ENCODE results near the gene NAP1L1. TPM values are rescaled to one million over a fixed set of nuclear protein-coding genes. Genes with fewer than 3 reads are reported as not detected.

The NAP1L1 gene
- total RNA-seq, 2 experiments from 2014 or later, result 534 to 576 TPM

DNA sequence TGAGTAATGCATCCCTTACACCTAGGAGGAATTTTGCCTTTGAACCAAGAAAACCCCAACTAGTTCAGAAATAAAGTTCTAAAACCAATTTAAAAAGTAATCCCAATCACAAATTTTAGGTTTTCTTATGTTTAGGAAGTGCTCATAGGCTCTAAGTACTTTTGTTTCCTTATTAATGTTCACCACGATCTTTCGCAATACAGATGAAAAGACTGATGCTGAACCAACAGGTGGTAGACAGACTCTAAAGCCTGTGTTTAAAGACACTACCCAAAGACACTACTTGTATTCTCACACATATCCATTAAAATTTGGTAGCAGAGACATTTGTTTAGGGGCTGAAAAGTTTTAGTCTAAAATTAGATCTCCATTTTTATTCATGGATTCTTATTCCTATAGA, 42.3 kb downstream of the NAP1L1 start:
- ATAC-seq (ENCODE audit: low read depth), result no peak
- POLR2A ChIA-PET, result no interaction called here
- H3K4me3 Mint-ChIP-seq, result no peak overlapping the region
- no peak overlapping the region for H3K27ac Mint-ChIP-seq
- DNase-seq, result no peak
- no peaks in the 10 kb centered on the region for H3K9me3 Mint-ChIP-seq
- H3K4me1 Mint-ChIP-seq, result peaks cover 5% of the 10 kb centered on the region
- H3K36me3 Mint-ChIP-seq, result peaks cover 5% of the 10 kb centered on the region
- H3K27me3 Mint-ChIP-seq, result no peaks in the 10 kb centered on the region

- no peak overlapping the region for H3K27ac Mint-ChIP-seq
- POLR2A ChIA-PET, result interaction anchor here (2.0 kb wide), 1 partner anchor 10 kb away, joined by 6 read pairs; the partner anchor contains the start of gene PHLDA1
- DNase-seq, result no peak
These were observed 43.1 kb downstream of the NAP1L1 start for GRCh38 chr12:76041406-76041805.

GRCh38 chr12:76040461-76040860, 44.0 kb downstream of the NAP1L1 start:
- no peaks in the 10 kb centered on the region for H3K9me3 Mint-ChIP-seq
- H3K27ac Mint-ChIP-seq, result no peak overlapping the region
- POLR2A ChIA-PET, result interaction anchor here (2.0 kb wide), 1 partner anchor 9 kb away, joined by 6 read pairs; the partner anchor contains the start of gene PHLDA1
- DNase-seq, result no peak
- H3K27me3 Mint-ChIP-seq, result no peaks in the 10 kb centered on the region
- no peak overlapping the region for H3K4me3 Mint-ChIP-seq
- ATAC-seq (ENCODE audit: low read depth), result no peak
- H3K4me1 Mint-ChIP-seq, result peaks cover 9% of the 10 kb centered on the region
- H3K36me3 Mint-ChIP-seq, result peaks cover 2% of the 10 kb centered on the region

More at GRCh38 chr12:76041406-76041805, 43.1 kb downstream of the NAP1L1 start:
- Mint-ChIP-seq H3K4me3 (no peak overlapping the region), H3K4me1 (peaks cover 6% of the 10 kb centered on the region), H3K9me3 (no peaks in the 10 kb centered on the region), H3K36me3 (peaks cover 2% of the 10 kb centered on the region), H3K27me3 (no peaks in the 10 kb centered on the region)
- no peak for ATAC-seq (ENCODE audit: low read depth)

- Mint-ChIP-seq H3K27ac (no peak overlapping the region), H3K9me3 (no peaks in the 10 kb centered on the region), H3K27me3 (no peaks in the 10 kb centered on the region), H3K36me3 (no peaks in the 10 kb centered on the region), H3K4me1 (peaks cover 16% of the 10 kb centered on the region), H3K4me3 (no peak overlapping the region)
- POLR2A ChIA-PET, result interaction anchor here (1.2 kb wide), 1 partner anchor 511 kb away, joined by 3 read pairs; no protein-coding TSS in a partner anchor
- ATAC-seq (ENCODE audit: low read depth) (no peak), DNase-seq (no peak)
These were observed 46.3 kb downstream of the NAP1L1 start for GRCh38 chr12:76038176-76038575.

DNA sequence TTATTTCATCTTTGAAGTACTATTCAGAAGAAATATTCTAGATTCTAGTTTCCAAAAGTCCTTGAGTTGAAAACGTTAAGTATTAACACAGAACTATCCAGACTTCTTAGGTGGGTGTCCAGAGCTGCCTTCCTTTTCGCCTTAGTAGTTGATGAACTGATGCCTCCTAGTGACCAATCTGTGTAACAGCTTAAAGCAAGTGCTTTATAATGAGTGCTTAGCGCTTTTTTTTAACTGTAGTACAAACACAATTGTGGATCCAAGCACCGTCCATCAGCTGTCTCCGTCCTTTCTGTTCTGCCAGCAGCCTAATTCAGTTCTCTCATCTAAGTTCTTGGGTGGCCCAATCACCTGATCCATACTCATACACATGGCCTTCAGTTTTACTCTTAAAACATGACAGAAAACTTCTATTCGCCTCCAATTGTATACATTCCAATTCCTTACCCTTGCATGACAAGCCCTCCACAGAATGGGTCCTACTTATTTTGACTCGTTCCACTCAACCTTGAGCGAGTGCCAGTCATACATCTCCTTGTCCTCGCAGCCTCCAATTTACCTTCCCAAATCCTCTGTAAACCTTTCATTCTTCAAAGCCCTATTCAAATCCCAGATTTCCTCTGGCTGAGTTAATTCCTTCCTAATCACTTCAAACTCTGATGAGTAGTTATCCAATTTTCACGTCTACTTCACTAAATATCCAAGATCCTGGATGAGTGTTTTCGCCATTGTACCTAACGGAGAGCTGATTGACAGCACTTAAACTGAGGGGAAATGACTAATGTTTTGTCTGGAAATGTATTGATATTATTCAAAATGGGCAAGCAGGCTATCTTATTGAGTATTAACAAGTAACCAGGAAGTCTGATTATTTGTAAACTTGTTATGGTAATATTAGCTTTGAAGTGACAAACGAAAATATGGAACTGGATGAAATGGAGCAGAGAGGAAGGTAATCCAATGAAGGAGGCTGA, 47.1 kb downstream of the NAP1L1 start:
- Mint-ChIP-seq H3K27me3 (no peaks in the 10 kb centered on the region), H3K4me1 (peaks cover 21% of the 10 kb centered on the region), H3K4me3 (no peak overlapping the region), H3K36me3 (peaks cover 3% of the 10 kb centered on the region), H3K27ac (no peak overlapping the region), H3K9me3 (no peaks in the 10 kb centered on the region)
- POLR2A ChIA-PET, result interaction anchor here (0.9 to 1.2 kb wide), 2 partner anchors 511 to 526 kb away, joined by 3 read pairs; partner anchors contain the start of gene KRR1
- ATAC-seq (ENCODE audit: low read depth) (peak; percentile 71), DNase-seq (no peak)

DNA sequence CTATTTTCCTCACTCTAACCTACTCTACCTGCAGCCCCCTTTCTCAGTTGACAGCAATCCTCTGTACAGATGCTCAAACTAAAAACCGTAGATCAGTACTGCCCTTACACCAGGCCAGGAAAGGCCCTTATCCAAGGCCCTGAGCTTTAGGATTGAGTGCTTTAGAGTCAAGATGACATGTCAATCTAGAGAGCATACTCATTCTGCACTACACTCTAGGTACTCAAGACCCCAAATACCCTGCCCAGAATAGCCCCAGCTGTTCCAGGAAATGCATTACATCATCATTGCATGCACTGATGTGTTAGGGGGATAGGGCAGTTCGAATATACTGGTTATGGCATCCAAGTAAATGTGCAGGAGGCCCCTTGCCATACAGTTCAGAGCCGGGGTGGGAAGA, 49.4 kb downstream of the NAP1L1 start:
- Mint-ChIP-seq H3K27ac (no peak overlapping the region), H3K9me3 (no peaks in the 10 kb centered on the region), H3K27me3 (peaks cover 7% of the 10 kb centered on the region), H3K36me3 (peaks cover 7% of the 10 kb centered on the region), H3K4me1 (peaks cover 32% of the 10 kb centered on the region), H3K4me3 (no peak overlapping the region)
- DNase-seq, result no peak
- ATAC-seq (ENCODE audit: low read depth), result no peak
- POLR2A ChIA-PET, result interaction anchor here (1.3 kb wide), 1 partner anchor 75 kb away, joined by 3 read pairs; no protein-coding TSS in a partner anchor

GRCh38 chr12:76033081-76034011, 51.1 kb downstream of the NAP1L1 start:
- peaks cover 35% of the 10 kb centered on the region for H3K4me1 Mint-ChIP-seq
- no peak overlapping the region for H3K27ac Mint-ChIP-seq
- POLR2A ChIA-PET, result interaction anchor here (0.6 to 3.6 kb wide), 3 partner anchors 10 to 638 kb away, joined by 3 to 44 read pairs (median 5); no protein-coding TSS in a partner anchor
- H3K4me3 Mint-ChIP-seq, result no peak overlapping the region
- peaks cover 7% of the 10 kb centered on the region for H3K36me3 Mint-ChIP-seq
- H3K9me3 Mint-ChIP-seq, result no peaks in the 10 kb centered on the region
- ATAC-seq (ENCODE audit: low read depth), result no peak
- H3K27me3 Mint-ChIP-seq, result peaks cover 7% of the 10 kb centered on the region
- DNase-seq, result no peak

GRCh38 chr12:76032043-76032981, 52.2 kb downstream of the NAP1L1 start:
- POLR2A ChIA-PET, result interaction anchor here (0.6 to 3.6 kb wide), 17 partner anchors 8 to 637 kb away, joined by 3 to 44 read pairs (median 5); partner anchors contain the start of genes GLIPR1 and KRR1
- H3K9me3 Mint-ChIP-seq, result no peaks in the 10 kb centered on the region
- peak overlapping the region; percentile 93 for H3K27ac Mint-ChIP-seq
- peaks cover 31% of the 10 kb centered on the region for H3K4me1 Mint-ChIP-seq
- peak; percentile 6 for ATAC-seq (ENCODE audit: low read depth)
- H3K27me3 Mint-ChIP-seq, result peaks cover 9% of the 10 kb centered on the region
- H3K36me3 Mint-ChIP-seq, result peaks cover 7% of the 10 kb centered on the region
- H3K4me3 Mint-ChIP-seq, result peak overlapping the region; percentile 92
- no peak for DNase-seq

DNA sequence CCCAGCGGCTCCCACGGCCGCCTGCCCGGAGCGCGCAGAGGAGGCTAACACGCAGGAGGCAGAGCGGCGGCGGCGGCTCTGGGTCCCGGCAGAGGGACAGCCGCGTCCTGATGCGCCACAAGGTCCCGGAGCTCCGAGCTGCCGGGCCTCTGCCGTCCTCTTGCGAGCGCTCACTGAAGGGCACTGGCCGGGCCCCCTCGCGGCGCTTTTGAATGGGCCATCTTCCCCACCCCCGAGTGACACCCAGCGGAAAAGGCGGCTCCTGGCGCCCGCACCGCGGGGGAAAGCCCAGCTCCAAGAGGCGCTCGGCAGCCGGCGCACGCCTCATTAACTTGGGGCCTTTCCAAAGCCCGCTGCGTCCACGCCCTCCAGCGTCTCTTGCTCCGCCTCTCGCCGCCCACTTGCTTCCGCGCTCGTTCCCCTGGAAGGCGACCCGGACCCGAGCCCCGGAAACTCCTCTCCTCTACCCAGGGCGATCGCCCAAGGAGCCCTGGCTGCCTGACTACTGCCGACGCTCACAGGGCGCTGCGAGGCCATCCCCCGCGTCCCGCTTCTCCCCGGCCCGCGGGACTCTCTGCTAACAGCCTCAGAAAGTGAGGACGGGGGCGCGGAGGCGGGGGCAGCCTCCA, 53.0 kb downstream of the NAP1L1 start, which contains the start of gene PHLDA1:
Gene PHLDA1 (minus strand): TSS at position 363 of the 629 bp plus-strand sequence.
- Mint-ChIP-seq H3K36me3 (peaks cover 7% of the 10 kb centered on the region), H3K27ac (peak within 1 kb of the TSS; percentile 93), H3K4me3 (peak within 1 kb of the TSS; percentile 92), H3K4me1 (peaks cover 29% of the 10 kb centered on the region), H3K27me3 (peaks cover 9% of the 10 kb centered on the region), H3K9me3 (no peaks in the 10 kb centered on the region)
- DNase-seq (peak; percentile 91), ATAC-seq (ENCODE audit: low read depth) (peak; percentile 84)
- POLR2A ChIA-PET, result interaction anchor here (0.8 to 3.6 kb wide), 20 partner anchors 9 to 551 kb away, joined by 3 to 44 read pairs (median 5); partner anchors contain the start of genes GLIPR1 and KRR1

- POLR2A ChIA-PET, result interaction anchor here (0.8 to 3.6 kb wide), 18 partner anchors 9 to 520 kb away, joined by 3 to 44 read pairs (median 5); partner anchors contain the start of gene KRR1
- Mint-ChIP-seq H3K27me3 (peaks cover 9% of the 10 kb centered on the region), H3K27ac (peak overlapping the region; percentile 93), H3K9me3 (no peaks in the 10 kb centered on the region), H3K4me3 (peak overlapping the region; percentile 92), H3K4me1 (peaks cover 29% of the 10 kb centered on the region), H3K36me3 (peaks cover 7% of the 10 kb centered on the region)
- ATAC-seq (ENCODE audit: low read depth) (no peak), DNase-seq (no peak)
These were observed 53.4 kb downstream of the NAP1L1 start for GRCh38 chr12:76031081-76031413.

- peaks cover 9% of the 10 kb centered on the region for H3K27me3 Mint-ChIP-seq
- H3K36me3 Mint-ChIP-seq, result peaks cover 7% of the 10 kb centered on the region
- H3K27ac Mint-ChIP-seq, result peak overlapping the region; percentile 93
- ATAC-seq (ENCODE audit: low read depth), result peak; percentile 1
- H3K4me1 Mint-ChIP-seq, result peaks cover 28% of the 10 kb centered on the region
- H3K9me3 Mint-ChIP-seq, result no peaks in the 10 kb centered on the region
- H3K4me3 Mint-ChIP-seq, result peak overlapping the region; percentile 92
- POLR2A ChIA-PET, result interaction anchor here (0.9 to 3.6 kb wide), 12 partner anchors 10 to 519 kb away, joined by 3 to 44 read pairs (median 6); partner anchors contain the start of gene KRR1
- peak; percentile 76 for DNase-seq
These were observed 54.0 kb downstream of the NAP1L1 start for GRCh38 chr12:76030341-76031080.
